ENCODE results near the gene DPP7. TPM values are rescaled to one million over a fixed set of nuclear protein-coding genes. Genes with fewer than 3 reads are reported as not detected.

Gene DPP7
- total and polyA plus RNA-seq, 9 of the 15 experiments (the other 6 are each of a cell fraction or from before 2014, with no cell fraction given) = 0.99 to 365 (median 132) TPM

- TF ChIP-seq CAMTA2 (CRISPR knock-in tag; conservative IDR thresholded peaks at IDR 0.05) = peak; percentile 97
- TF ChIP-seq ZNF551 (CRISPR knock-in tag; IDR thresholded peaks at IDR 0.05) = no peak; the same call in 1 of the 2 replicates
- TF ChIP-seq CEBPZ (IDR thresholded peaks at IDR 0.05; ENCODE audit: borderline replicate concordance, low read depth, low read length) = no peak
- no peak for TF ChIP-seq CREB1 (IDR thresholded peaks at IDR 0.05)
- TF ChIP-seq CREB1 (CRISPR knock-in tag; IDR thresholded peaks at IDR 0.05) = peak; percentile 31; the same call in 1 of the 2 replicates
- TF ChIP-seq ZFX (CRISPR knock-in tag; IDR thresholded peaks at IDR 0.05) = peak; percentile 55
- TF ChIP-seq NELFE (IDR thresholded peaks at IDR 0.05; ENCODE audit: insufficient read depth, insufficient read length) = no peak
- peak; percentile 89 for TF ChIP-seq ZKSCAN3 (CRISPR knock-in tag; IDR thresholded peaks at IDR 0.05)
- TF ChIP-seq FOXA3 (CRISPR knock-in tag; conservative IDR thresholded peaks at IDR 0.05 in 1 of 2, IDR thresholded peaks at IDR 0.05 in 1 of 2) = peak in 1 of 2 experiments; percentile 71; a peak in 2 of 4 replicates
- peak; percentile 79; the same call in 1 of the 2 replicates for TF ChIP-seq KDM2B (CRISPR knock-in tag; IDR thresholded peaks at IDR 0.05)
- peak; percentile 94 for TF ChIP-seq ZNF695 (CRISPR knock-in tag; IDR thresholded peaks at IDR 0.05)
- TF ChIP-seq RBM14 (IDR thresholded peaks at IDR 0.05; ENCODE audit: borderline replicate concordance, insufficient read depth, low read depth, low read length) = no peak
- TF ChIP-seq ZNF79 (CRISPR knock-in tag; IDR thresholded peaks at IDR 0.05; ENCODE audit: low read depth) = peak; percentile 97
- TF ChIP-seq ZNF766 (CRISPR knock-in tag; conservative IDR thresholded peaks at IDR 0.05) = peak; percentile 100
- TF ChIP-seq HMG20B (CRISPR knock-in tag; IDR thresholded peaks at IDR 0.05) = peak; percentile 84; the same call in 1 of the 2 replicates
- no peak for TF ChIP-seq CBX5 (IDR thresholded peaks at IDR 0.05; ENCODE audit: borderline replicate concordance, low read depth)
- peak; percentile 85 for TF ChIP-seq ZNF507 (tag; conservative IDR thresholded peaks at IDR 0.05)
- TF ChIP-seq, protein P1, sequence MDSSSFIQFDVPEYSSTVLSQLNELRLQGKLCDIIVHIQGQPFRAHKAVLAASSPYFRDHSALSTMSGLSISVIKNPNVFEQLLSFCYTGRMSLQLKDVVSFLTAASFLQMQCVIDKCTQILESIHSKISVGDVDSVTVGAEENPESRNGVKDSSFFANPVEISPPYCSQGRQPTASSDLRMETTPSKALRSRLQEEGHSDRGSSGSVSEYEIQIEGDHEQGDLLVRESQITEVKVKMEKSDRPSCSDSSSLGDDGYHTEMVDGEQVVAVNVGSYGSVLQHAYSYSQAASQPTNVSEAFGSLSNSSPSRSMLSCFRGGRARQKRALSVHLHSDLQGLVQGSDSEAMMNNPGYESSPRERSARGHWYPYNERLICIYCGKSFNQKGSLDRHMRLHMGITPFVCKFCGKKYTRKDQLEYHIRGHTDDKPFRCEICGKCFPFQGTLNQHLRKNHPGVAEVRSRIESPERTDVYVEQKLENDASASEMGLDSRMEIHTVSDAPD (CRISPR knock-in tag; IDR thresholded peaks at IDR 0.05) = peak; percentile 96
- TF ChIP-seq PHTF2 (CRISPR knock-in tag; IDR thresholded peaks at IDR 0.05) = peak; percentile 49; the same call in 1 of the 2 replicates
- TF ChIP-seq ZNF140 (CRISPR knock-in tag; IDR thresholded peaks at IDR 0.05) = peak; percentile 95
- TF ChIP-seq, protein P2, sequence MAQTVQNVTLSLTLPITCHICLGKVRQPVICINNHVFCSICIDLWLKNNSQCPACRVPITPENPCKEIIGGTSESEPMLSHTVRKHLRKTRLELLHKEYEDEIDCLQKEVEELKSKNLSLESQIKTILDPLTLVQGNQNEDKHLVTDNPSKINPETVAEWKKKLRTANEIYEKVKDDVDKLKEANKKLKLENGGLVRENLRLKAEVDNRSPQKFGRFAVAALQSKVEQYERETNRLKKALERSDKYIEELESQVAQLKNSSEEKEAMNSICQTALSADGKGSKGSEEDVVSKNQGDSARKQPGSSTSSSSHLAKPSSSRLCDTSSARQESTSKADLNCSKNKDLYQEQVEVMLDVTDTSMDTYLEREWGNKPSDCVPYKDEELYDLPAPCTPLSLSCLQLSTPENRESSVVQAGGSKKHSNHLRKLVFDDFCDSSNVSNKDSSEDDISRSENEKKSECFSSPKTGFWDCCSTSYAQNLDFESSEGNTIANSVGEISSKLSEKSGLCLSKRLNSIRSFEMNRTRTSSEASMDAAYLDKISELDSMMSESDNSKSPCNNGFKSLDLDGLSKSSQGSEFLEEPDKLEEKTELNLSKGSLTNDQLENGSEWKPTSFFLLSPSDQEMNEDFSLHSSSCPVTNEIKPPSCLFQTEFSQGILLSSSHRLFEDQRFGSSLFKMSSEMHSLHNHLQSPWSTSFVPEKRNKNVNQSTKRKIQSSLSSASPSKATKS (CRISPR knock-in tag; IDR thresholded peaks at IDR 0.05) = peak; percentile 88; the same call in 1 of the 2 replicates
- peak; percentile 89 for TF ChIP-seq ZFP1 (CRISPR knock-in tag; IDR thresholded peaks at IDR 0.05)
- no peak for TF ChIP-seq HNRNPK (IDR thresholded peaks at IDR 0.05; ENCODE audit: low read depth, low read length, poor library complexity, severe bottlenecking)
Observed at GRCh38 chr9:137074657-137075274, 39.8 kb downstream of the DPP7 start (continued).

Measured in K562 (cell line).